Coronary artery (tissue), 2 donors: ENCODE measurements around the gene KLC1.

Source experiments
- DNase-seq: peaks from one replicate; pipeline ENCODE4 v3.0.0-alpha.2; 2017; ENCODE audit warnings: low spot score
- H3K27ac ChIP-seq, 2 donors: fragments of 200-600 bp; sonication (generic); one replicate each; pipeline ENCODE4 v1.5.1; 2016 to 2019
- H3K4me3 ChIP-seq: fragments of 200-600 bp; sonication (generic); 2 replicates; pipeline ENCODE4 v1.5.1; 2016; ENCODE audit warnings: mild to moderate bottlenecking, moderate library complexity
- CTCF ChIP-seq: fragments of 200-600 bp; sonication (generic); IDR thresholded peaks from one replicate; pipeline ENCODE4 v1.5.1; 2019; ENCODE audit warnings: antibody characterized with exemption

The KLC1 gene

GRCh38 chr14:103740991-103741689 is 112.1 kb downstream of the KLC1 start:
- peak; percentile 49 for DNase-seq
- TF ChIP-seq CTCF = no peak
- H3K4me3 ChIP-seq = no peak overlapping the region
- H3K27ac ChIP-seq = peak overlapping the region in 1 of 2 donors; percentile 11

- no peak for TF ChIP-seq CTCF
- DNase-seq = peak; percentile 52
- Histone ChIP-seq H3K4me3 (no peak overlapping the region), H3K27ac (no peak overlapping the region)
Observed at GRCh38 chr14:103741876-103742275, 112.9 kb downstream of the KLC1 start.

GRCh38 chr14:103742499-103743255 is 113.7 kb downstream of the KLC1 start:
- no peak for TF ChIP-seq CTCF
- no peak overlapping the region for H3K4me3 ChIP-seq
- peak; percentile 67 for DNase-seq
- no peak overlapping the region for H3K27ac ChIP-seq

- no peak for TF ChIP-seq CTCF
- H3K27ac ChIP-seq = no peak overlapping the region
- no peak overlapping the region for H3K4me3 ChIP-seq
- DNase-seq = peak; percentile 59
Observed at GRCh38 chr14:103743691-103744090, 114.7 kb downstream of the KLC1 start.

GRCh38 chr14:103744621-103745395 is 115.8 kb downstream of the KLC1 start:
- no peak overlapping the region for H3K27ac ChIP-seq
- TF ChIP-seq CTCF = no peak
- H3K4me3 ChIP-seq = no peak overlapping the region
- no peak for DNase-seq

- Histone ChIP-seq H3K4me3 (no peak overlapping the region), H3K27ac (no peak overlapping the region)
- no peak for DNase-seq
- no peak for TF ChIP-seq CTCF
Observed at GRCh38 chr14:103745424-103745823, 116.4 kb downstream of the KLC1 start.
